OCI-LY1 (cell line): ENCODE measurements around the gene APBB1IP.

ENCODE experiments used
- CTCF ChIP-seq: fragments of 200-600 bp; sonication (generic), shearing (Covaris generic); IDR thresholded peaks from 2 replicates; pipeline ENCODE4 v1.5.1; 2017; ENCODE audit warnings: mild to moderate bottlenecking, antibody characterized with exemption, low read length, moderate library complexity, mixed read lengths
- EZH2 ChIP-seq: fragments of 200-600 bp; sonication (generic), shearing (Covaris generic); IDR thresholded peaks from 2 replicates; pipeline ENCODE4 v1.8.0; 2017; ENCODE audit warnings: borderline replicate concordance, mixed run types, mild to moderate bottlenecking, antibody characterized with exemption, low read length, moderate library complexity, mixed read lengths

GRCh38 chr10:26407406-26407969, 30.7 kb upstream of the APBB1IP start:
- TF ChIP-seq CTCF, result no peak
- no peak for TF ChIP-seq EZH2
